GM12891 (cell line): ENCODE results near the gene HOXC12.

Experiments used
- DNase-seq: peaks from one replicate; pipeline ENCODE4 v3.0.0; 2011; ENCODE audit warnings: low spot score; ENCODE audit not compliant: insufficient read length
- FAIRE-seq: peaks from 2 replicates; lab custom pipeline; 2011; peaks lifted over from hg19 to GRCh38; lab: Jason Lieb, UNC
- PAX5 ChIP-seq: IDR thresholded peaks from 2 replicates; pipeline ENCODE4 v1.6.1; 2011; ENCODE audit warnings: low read length, moderate library complexity, mild to moderate bottlenecking; ENCODE audit not compliant: insufficient read depth, severe bottlenecking
- POLR2A ChIP-seq: IDR thresholded peaks from 2 replicates; pipeline ENCODE4 v1.6.1; 2011; ENCODE audit warnings: low read depth, low read length, control low read depth
- POLR2AphosphoS5 ChIP-seq: IDR thresholded peaks from 2 replicates; pipeline ENCODE4 v1.6.1; 2011; ENCODE audit warnings: low read depth, low read length, control low read depth
- POU2F2 ChIP-seq: IDR thresholded peaks from 2 replicates; pipeline ENCODE4 v1.6.1; 2011; ENCODE audit warnings: low read depth, mild to moderate bottlenecking, control low read depth, low read length, moderate library complexity
- SPI1 ChIP-seq: IDR thresholded peaks from 2 replicates; pipeline ENCODE4 v1.6.1; 2011; ENCODE audit warnings: low read depth, low read length, control low read depth
- TAF1 ChIP-seq: IDR thresholded peaks from 2 replicates; pipeline ENCODE4 v1.6.1; 2011; ENCODE audit warnings: low read depth, low read length, control low read depth

Gene HOXC12

GRCh38 chr12:53931844-53932581 lies 22.7 kb upstream of the HOXC12 start:
- no peak for TF ChIP-seq POLR2A
- no peak for TF ChIP-seq SPI1
- TF ChIP-seq POU2F2: no peak
- no peak for TF ChIP-seq PAX5
- TF ChIP-seq POLR2AphosphoS5: no peak
- no peak for TF ChIP-seq TAF1
- FAIRE-seq (no peak), DNase-seq (no peak)

DNA sequence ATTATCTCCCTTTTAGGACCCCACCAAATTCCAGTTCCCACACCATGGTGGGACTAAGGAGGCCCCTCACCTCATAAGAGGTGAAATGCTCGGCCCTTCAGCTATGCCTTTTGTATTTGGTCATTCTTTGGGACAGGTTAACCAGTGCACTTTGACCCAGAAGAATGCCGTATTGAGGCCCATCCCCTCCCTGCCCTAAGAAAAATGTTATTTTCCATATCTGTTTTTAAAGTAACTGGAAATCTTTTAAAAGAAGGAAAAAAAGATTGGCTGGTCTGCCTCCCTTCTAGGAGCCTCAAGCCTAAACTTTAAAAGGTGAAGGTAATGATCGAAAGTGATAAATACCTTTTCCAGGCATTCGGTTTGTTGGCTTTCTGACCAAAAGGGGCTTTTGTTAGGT lies 21.8 kb upstream of the HOXC12 start:
- DNase-seq: no peak
- no peak for TF ChIP-seq SPI1
- no peak for TF ChIP-seq POU2F2
- TF ChIP-seq POLR2A: no peak
- TF ChIP-seq TAF1: no peak
- TF ChIP-seq POLR2AphosphoS5: no peak
- no peak for TF ChIP-seq PAX5
- no peak for FAIRE-seq

- TF ChIP-seq POLR2AphosphoS5: no peak
- TF ChIP-seq PAX5: no peak
- TF ChIP-seq POLR2A: no peak
- TF ChIP-seq TAF1: no peak
- no peak for TF ChIP-seq SPI1
- no peak for TF ChIP-seq POU2F2
- DNase-seq (no peak), FAIRE-seq (no peak)
These were observed 19.0 kb upstream of the HOXC12 start for GRCh38 chr12:53935383-53936341.

GRCh38 chr12:53937099-53937498 lies 17.6 kb upstream of the HOXC12 start:
- DNase-seq: no peak
- TF ChIP-seq SPI1 (no peak), PAX5 (no peak), POLR2AphosphoS5 (no peak), POU2F2 (no peak), TAF1 (no peak), POLR2A (no peak)
- no peak for FAIRE-seq

- no peak for DNase-seq
- TF ChIP-seq POU2F2 (no peak), TAF1 (no peak), POLR2A (no peak), SPI1 (no peak), PAX5 (no peak), POLR2AphosphoS5 (no peak)
- FAIRE-seq: no peak
These were observed 16.9 kb upstream of the HOXC12 start for GRCh38 chr12:53937596-53938325.

DNA sequence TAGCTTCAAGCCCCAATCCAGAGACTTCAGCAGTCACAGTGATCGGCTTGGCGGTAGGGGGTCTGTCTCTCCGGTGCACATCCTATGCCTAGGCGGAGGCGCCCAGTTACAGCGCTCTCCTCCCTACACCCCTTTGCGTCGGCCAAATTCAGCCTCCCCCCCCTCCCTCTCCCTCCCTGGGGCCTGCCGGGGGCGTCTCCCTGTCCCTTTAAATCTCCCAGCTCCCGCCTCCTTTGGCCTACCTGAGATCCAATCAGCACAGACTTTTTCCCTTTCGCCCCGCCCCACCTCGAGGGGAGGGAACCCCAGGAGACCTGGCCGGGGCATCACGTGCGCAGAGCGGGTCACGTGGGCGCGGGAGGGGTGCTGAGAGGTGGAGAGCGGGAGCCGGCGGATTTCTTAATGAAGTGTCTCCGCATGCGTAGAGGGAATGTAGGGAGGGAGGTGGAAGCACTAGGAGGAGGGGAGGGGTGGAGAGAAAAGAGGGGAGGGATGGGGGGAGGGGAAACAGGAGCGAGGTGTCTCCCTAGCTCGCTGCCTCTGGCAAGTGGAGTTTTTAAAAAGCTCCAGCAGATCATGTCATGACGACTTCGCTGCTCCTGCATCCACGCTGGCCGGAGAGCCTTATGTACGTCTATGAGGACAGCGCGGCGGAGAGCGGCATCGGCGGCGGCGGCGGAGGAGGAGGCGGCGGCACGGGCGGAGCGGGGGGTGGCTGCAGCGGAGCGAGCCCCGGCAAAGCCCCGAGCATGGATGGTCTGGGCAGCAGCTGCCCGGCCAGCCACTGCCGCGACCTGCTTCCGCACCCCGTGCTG lies 16.2 kb upstream of the HOXC12 start, which contains the start of gene HOXC13:
Gene HOXC13, plus strand, starts transcription at position 506 of the 815 bp plus-strand sequence. Its CDS starts 76 bp downstream, at position 582.
- TF ChIP-seq PAX5 (no peak), POLR2AphosphoS5 (no peak), POU2F2 (no peak), POLR2A (no peak)
- DNase-seq (no peak), FAIRE-seq (no peak)

- FAIRE-seq (no peak), DNase-seq (no peak)
- TF ChIP-seq POLR2AphosphoS5: no peak
- no peak for TF ChIP-seq TAF1
- no peak for TF ChIP-seq SPI1
- no peak for TF ChIP-seq POLR2A
- TF ChIP-seq PAX5: no peak
- TF ChIP-seq POU2F2: no peak
These were observed 15.3 kb upstream of the HOXC12 start for GRCh38 chr12:53939141-53940108.
